Melanocyte of skin (primary cell): ENCODE data around the gene HNRNPA2B1. TPM values are rescaled to one million over a fixed set of nuclear protein-coding genes. Genes with fewer than 3 reads are reported as not detected.

Experiments
- total RNA-seq, 2 donors: library from RNA; depleted of rRNA; stranded (reverse); fragments of >200 nt; gene quantifications; 2 replicates each; pipeline ENCODE4 v1.2.3, GENCODE V29; 2012

HNRNPA2B1 gene
- total RNA-seq, result 100 to 1,000 TPM; 118 to 213 TPM

DNA sequence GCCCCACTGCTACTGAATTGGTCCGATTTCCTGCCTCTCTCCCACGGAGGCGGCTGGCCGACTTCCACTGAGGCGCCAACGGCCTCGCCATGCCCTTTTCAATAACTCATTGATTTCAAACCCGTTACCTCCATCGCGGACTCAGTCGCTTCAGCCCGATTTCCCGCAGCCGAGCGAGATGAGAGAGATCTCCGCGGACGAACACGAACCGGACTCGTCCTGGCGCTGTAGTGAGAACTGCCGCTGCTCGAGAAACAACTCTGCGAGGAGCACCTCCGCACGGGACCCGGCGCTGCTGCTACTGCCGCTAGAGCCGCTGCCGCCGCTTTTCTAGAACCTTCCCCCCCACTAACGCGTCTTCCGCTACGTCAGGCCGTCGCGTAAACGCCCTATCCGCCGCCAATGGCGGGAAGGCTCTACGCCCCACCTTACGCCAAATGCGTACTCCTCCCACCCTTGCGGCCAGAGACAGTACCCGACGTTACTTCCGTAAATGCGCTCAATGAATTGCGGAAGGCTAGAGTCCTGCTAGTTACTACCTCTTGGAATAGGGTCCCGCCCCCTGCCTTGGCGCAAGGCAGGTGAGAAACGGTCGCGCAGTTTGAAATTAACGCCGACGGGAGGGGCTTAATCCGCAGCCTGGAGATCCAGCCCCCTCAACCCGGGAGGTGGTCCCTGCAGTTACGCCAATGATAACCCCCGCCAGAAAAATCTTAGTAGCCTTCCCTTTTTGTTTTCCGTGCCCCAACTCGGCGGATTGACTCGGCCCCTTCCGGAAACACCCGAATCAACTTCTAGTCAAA, at the start of gene HNRNPA2B1:
Gene HNRNPA2B1 (minus strand): TSS at position 303 of the 803 bp plus-strand sequence. CDS start 169 bp downstream, at position 134.

DNA sequence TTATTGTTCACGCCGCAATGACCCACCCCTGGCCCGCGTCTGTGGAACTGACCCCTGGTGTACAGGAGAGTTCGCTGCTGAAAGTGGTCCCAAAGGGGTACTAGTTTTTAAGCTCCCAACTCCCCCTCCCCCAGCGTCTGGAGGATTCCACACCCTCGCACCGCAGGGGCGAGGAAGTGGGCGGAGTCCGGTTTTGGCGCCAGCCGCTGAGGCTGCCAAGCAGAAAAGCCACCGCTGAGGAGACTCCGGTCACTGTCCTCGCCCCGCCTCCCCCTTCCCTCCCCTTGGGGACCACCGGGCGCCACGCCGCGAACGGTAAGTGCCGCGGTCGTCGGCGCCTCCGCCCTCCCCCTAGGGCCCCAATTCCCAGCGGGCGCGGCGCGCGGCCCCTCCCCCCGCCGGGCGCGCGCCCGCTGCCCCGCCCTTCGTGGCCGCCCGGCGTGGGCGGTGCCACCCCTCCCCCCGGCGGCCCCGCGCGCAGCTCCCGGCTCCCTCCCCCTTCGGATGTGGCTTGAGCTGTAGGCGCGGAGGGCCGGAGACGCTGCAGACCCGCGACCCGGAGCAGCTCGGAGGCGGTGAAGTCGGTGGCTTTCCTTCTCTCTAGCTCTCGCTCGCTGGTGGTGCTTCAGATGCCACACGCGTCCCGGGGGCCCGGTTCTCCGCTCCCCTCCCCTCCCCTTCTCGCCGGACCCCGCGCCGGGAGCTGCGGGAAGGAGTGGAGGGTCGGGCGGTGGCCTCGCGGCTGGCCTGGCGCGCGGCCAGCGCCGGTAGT, 887 bp upstream of the HNRNPA2B1 start, which contains the start of gene CBX3:
Gene CBX3 (plus strand): TSS at position 499 of the 772 bp plus-strand sequence. CDS start 1,254 bp downstream, outside the sequence.

DNA sequence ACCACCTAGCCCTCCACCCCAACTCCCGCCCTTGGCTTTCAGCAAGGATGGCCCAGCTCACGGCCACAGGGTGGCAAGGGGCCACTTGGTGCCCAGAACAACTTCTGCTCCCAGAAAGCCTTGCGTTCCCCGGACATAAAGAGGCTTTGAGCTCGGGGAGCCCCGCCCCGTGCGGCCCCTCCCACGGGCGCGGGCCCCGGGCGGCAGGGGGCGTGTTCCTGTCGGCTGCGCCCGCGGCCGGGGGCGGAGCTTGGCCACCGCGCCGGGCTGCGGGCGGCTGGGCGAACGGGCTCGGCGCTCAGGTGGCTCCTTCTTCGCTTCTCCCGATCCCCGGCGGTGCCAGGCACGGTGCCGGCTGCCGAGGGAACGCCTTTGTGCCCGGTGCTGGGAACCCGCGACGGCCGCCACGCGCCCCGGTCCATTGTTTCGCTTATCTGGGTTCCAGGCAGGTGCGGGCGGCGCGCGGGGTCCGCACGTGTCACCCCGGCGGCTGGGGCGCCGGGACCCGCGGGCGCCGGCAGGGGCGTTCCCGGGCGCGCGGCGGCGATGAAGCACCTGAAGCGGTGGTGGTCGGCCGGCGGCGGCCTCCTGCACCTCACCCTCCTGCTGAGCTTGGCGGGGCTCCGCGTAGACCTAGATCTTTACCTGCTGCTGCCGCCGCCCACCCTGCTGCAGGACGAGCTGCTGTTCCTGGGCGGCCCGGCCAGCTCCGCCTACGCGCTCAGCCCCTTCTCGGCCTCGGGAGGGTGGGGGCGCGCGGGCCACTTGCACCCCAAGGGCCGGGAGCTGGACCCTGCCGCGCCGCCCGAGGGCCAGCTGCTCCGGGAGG, 48.4 kb downstream of the HNRNPA2B1 start, which contains the start of gene NFE2L3:
Gene NFE2L3 (plus strand): TSS at position 246 of the 829 bp plus-strand sequence. CDS start 301 bp downstream, at position 547.

Other genes starting within 250 kb of the HNRNPA2B1 start
- gene NFE2L3, start 48.5 kb downstream of the HNRNPA2B1 start, total RNA-seq, result 10 to 100 TPM in 1 of 2 donors, 1 to 10 TPM in 1; 8.0 to 24.1 TPM
- 100 to 1,000 TPM; 124 to 202 TPM for gene CBX3, start 999 bp upstream of the HNRNPA2B1 start, total RNA-seq
- 10 to 100 TPM; 27.2 to 74.6 TPM for gene SNX10, start 91.1 kb upstream of the HNRNPA2B1 start, total RNA-seq